ENCODE data around the gene PBLD. TPM values are rescaled to one million over a fixed set of nuclear protein-coding genes. Genes with fewer than 3 reads are reported as not detected.

Gene PBLD
- total RNA-seq, 4 donors from 2014 or later, result 0.88 to 14.0 (median 7.1) TPM

DNA sequence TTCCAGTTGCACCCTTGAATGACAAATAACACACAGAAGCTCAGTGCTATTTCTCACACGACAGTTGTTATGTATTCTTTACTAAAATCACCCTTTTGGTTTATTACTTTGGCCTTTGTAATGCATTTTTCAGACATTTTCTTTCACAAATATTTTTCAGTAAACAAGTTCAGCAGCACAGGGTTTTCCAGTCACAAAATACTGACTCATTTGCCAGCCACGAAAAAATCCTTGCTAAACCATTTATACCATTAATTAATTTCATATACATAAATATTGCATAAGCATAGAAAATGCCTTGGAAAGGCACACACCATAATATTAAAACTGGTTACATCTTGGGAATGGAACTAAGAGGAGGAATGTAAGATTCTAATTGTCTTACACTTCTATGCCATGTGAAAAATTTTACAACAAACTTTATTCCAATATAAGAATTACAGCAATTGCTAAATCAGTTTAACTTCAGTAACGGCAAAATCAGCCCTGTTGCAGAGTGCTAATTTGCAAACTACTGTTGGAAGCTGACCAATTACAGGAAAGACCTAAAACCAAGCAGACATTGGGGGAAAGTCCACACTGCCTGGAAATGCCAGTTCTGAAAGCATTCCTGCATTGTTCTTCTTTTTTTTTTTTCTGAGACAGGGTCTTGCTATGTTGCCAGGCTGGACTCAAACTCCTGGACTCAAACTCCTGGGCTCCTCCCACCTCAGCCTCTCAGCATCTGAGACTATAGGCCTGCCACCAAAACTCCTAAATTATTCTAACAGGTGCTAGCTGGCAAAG is 31.6 kb upstream of the PBLD start:
- no peak for TF ChIP-seq POLR2A (IDR thresholded peaks at IDR 0.05)
- TF ChIP-seq, protein P1, sequence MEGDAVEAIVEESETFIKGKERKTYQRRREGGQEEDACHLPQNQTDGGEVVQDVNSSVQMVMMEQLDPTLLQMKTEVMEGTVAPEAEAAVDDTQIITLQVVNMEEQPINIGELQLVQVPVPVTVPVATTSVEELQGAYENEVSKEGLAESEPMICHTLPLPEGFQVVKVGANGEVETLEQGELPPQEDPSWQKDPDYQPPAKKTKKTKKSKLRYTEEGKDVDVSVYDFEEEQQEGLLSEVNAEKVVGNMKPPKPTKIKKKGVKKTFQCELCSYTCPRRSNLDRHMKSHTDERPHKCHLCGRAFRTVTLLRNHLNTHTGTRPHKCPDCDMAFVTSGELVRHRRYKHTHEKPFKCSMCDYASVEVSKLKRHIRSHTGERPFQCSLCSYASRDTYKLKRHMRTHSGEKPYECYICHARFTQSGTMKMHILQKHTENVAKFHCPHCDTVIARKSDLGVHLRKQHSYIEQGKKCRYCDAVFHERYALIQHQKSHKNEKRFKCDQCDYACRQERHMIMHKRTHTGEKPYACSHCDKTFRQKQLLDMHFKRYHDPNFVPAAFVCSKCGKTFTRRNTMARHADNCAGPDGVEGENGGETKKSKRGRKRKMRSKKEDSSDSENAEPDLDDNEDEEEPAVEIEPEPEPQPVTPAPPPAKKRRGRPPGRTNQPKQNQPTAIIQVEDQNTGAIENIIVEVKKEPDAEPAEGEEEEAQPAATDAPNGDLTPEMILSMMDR (IDR thresholded peaks at IDR 0.05), result no peak
- Histone ChIP-seq H3K9me3 (no peaks in the 10 kb centered on the region), H3K27me3 (no peaks in the 10 kb centered on the region), H3K4me3 (no peak overlapping the region), H3K27ac (no peak overlapping the region), H3K36me3 (no peaks in the 10 kb centered on the region), H3K4me1 (no peaks in the 10 kb centered on the region)
- intact Hi-C loops (cut with DNase I; ENCODE audit: low total_unique reads), result no loop called here
- no peak for DNase-seq

DNA sequence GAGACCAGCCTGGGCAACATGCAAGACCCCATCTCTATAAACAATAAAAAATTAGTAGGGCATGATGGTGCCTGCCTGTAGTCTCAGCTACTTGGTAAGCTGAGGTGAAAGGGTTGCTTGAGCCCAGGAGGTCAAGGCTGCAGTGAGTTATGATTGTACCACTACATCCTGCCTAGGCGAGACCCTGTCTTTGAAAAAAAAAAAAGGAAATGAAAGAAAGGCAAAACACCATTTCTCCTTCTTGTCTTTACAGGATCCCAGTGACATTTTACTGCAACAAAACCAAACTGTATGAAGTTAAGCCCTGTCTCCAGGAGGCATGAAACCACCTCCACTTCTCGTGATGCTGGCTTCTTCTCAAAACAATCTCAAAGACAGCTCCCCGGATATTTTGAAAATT is 29.9 kb upstream of the PBLD start:
- Histone ChIP-seq H3K4me1 (no peaks in the 10 kb centered on the region), H3K4me3 (no peak overlapping the region), H3K27ac (no peak overlapping the region), H3K27me3 (no peaks in the 10 kb centered on the region), H3K9me3 (no peaks in the 10 kb centered on the region), H3K36me3 (no peaks in the 10 kb centered on the region)
- intact Hi-C loops (cut with DNase I; ENCODE audit: low total_unique reads), result no loop called here
- DNase-seq, result no peak
- TF ChIP-seq, protein P1 (IDR thresholded peaks at IDR 0.05), result no peak
- TF ChIP-seq POLR2A (IDR thresholded peaks at IDR 0.05), result no peak

DNA sequence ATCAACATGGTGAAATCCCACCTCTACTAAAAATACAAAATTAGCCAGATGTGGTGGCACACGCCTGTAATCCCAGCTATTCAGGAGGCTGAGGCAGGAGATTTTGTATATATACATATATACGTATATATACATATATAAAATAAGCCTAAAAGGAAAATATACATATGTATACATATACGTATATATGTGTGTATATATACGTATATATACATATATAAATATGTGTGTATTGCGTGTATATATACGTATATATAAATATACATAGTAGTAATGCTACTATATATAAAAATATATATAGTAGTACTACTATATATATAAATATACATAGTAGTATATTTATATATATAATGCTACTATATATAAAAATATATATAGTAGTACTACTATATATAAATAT is 26.5 kb upstream of the PBLD start:
- Histone ChIP-seq H3K36me3 (no peaks in the 10 kb centered on the region), H3K4me1 (no peaks in the 10 kb centered on the region), H3K27me3 (no peaks in the 10 kb centered on the region), H3K9me3 (no peaks in the 10 kb centered on the region), H3K27ac (no peak overlapping the region), H3K4me3 (no peak overlapping the region)
- DNase-seq, result no peak
- intact Hi-C loops (cut with DNase I; ENCODE audit: low total_unique reads), result no loop called here
- no peak for TF ChIP-seq POLR2A (IDR thresholded peaks at IDR 0.05)
- TF ChIP-seq, protein P1 (IDR thresholded peaks at IDR 0.05), result no peak

DNA sequence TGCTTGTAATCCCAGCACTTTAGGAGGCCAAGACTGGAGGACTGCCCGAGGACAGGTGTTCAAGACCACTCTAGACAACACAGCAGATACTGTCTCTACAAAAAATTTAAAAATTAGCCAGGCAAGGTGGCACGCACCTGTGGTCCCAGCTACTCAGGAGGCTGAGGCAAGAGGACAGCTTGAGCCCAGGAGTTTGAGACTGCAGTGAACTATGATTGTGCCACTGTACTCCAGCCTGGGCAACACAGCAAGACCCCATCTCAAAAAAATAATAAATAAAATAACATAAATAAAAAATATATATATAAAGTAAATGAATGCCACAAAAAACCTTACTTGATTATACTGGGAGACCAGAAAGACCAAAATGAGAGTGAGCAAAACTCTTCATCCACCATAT is 20.8 kb upstream of the PBLD start:
- TF ChIP-seq POLR2A (IDR thresholded peaks at IDR 0.05), result no peak
- intact Hi-C loops (cut with DNase I; ENCODE audit: low total_unique reads), result no loop called here
- no peak for DNase-seq

DNA sequence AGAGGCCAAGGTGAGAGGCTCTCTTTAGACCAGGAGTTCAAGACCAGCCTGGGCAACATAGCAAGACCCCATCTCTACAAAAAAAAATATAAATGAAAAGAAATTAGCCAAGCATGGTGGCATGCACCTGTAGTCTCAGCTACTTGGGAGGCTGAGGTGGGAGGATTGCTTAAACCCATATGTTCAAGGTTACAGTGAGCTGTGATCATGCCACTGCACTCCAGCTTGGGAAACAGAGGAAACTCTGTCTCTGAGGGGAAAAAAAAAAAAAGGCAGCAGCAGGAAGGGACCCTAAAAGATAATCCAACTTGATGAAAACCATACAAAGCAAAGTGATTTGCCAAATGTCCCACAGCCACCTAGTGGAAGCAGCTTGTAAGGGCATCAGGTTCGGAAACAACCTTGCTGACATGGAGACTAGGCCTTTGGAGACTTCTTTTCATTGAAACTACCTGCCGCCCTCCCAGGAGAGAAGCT is 15.6 kb upstream of the PBLD start:
- intact Hi-C loops (cut with DNase I; ENCODE audit: low total_unique reads), result no loop called here
- no peaks in the 10 kb centered on the region for H3K27me3 ChIP-seq
- no peaks in the 10 kb centered on the region for H3K4me1 ChIP-seq
- no peak overlapping the region for H3K27ac ChIP-seq
- no peaks in the 10 kb centered on the region for H3K9me3 ChIP-seq
- no peak for DNase-seq
- no peak for TF ChIP-seq POLR2A (IDR thresholded peaks at IDR 0.05)
- TF ChIP-seq, protein P1 (IDR thresholded peaks at IDR 0.05), result peak in 3 of 4 experiments; percentile 30 to 42 (median 35)
- no peak overlapping the region for H3K4me3 ChIP-seq
- no peaks in the 10 kb centered on the region for H3K36me3 ChIP-seq

More for the DNA sequence above, 20.8 kb upstream of the PBLD start:
- Histone ChIP-seq H3K4me3 (no peak overlapping the region), H3K4me1 (no peaks in the 10 kb centered on the region), H3K27me3 (no peaks in the 10 kb centered on the region), H3K36me3 (no peaks in the 10 kb centered on the region), H3K9me3 (no peaks in the 10 kb centered on the region), H3K27ac (no peak overlapping the region)
